Prostate gland (tissue), 2 donors: ENCODE results near the gene RTF1.

Source experiments
- POLR2A ChIP-seq: fragments of 450-650 bp; IDR thresholded peaks from one replicate; pipeline ENCODE4 v1.6.1; 2016; ENCODE audit warnings: antibody characterized with exemption, mild to moderate bottlenecking
- TF ChIP-seq, protein P1 (sequence below), 4 experiments: fragments of 200-600 bp in 2 of 4; fragments of 450-650 bp in 2 of 4; sonication (generic) in 2 of 4; IDR thresholded peaks; 1 replicate in 3 of 4; 2 replicates in 1 of 4; pipeline ENCODE4 v1.5.1; 2016 to 2019; ENCODE audit warnings: antibody characterized with exemption in 4 of 4, mild to moderate bottlenecking in 2 of 4, moderate library complexity in 2 of 4

DNA sequence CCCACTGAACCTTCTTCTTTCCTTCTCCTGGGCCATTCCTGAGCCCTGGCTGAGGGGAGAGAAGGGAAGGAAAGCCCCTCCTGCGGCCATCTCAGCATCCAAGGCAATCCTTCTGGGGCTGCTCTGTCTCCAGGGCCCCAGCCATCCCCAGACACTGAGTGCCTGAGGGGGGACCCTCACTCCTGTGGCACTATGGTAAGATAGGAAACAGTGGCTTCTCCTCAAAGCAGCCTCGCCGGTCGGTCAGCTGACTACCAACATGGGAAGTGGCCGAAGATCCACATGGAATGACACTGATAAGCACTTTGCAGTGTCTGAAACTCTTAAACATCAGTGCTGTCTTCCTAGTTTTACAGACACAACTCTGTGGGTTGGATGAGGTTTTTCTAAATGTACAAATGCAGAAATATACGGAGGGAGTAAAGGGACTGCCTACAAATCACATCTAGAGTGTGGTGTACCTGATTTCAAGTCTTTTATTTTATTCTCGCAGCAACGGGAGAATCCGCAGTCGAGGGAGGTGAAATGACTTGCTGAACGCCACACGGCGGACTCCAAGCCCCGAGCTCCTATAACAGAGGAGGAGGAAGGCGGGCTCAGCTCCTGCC, 75.8 kb downstream of the RTF1 start:
- no peak for TF ChIP-seq POLR2A
- TF ChIP-seq, protein P1, sequence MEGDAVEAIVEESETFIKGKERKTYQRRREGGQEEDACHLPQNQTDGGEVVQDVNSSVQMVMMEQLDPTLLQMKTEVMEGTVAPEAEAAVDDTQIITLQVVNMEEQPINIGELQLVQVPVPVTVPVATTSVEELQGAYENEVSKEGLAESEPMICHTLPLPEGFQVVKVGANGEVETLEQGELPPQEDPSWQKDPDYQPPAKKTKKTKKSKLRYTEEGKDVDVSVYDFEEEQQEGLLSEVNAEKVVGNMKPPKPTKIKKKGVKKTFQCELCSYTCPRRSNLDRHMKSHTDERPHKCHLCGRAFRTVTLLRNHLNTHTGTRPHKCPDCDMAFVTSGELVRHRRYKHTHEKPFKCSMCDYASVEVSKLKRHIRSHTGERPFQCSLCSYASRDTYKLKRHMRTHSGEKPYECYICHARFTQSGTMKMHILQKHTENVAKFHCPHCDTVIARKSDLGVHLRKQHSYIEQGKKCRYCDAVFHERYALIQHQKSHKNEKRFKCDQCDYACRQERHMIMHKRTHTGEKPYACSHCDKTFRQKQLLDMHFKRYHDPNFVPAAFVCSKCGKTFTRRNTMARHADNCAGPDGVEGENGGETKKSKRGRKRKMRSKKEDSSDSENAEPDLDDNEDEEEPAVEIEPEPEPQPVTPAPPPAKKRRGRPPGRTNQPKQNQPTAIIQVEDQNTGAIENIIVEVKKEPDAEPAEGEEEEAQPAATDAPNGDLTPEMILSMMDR (IDR thresholded peaks at IDR 0.05): no peak
